Uterus (tissue), 4 donors: ENCODE data around the gene PRRX2. TPM values are rescaled to one million over a fixed set of nuclear protein-coding genes. Genes with fewer than 3 reads are reported as not detected.
A peak's percentile ranks its signal among the peaks of the same experiment; 100 is the strongest.

Experiments used
- DNase-seq, 2 donors: peaks; one replicate each; pipeline ENCODE4 v3.0.0-alpha.2; 2019 to 2020
- H3K27ac ChIP-seq, 2 donors: fragments of 200-600 bp; sonication (generic); 1 replicate in 1 of 2; 2 replicates in 1 of 2; pipeline ENCODE4 v1.5.1; 2016 to 2018
- H3K27me3 ChIP-seq, 2 donors: fragments of 200-600 bp; sonication (generic); one replicate each; pipeline ENCODE4 v1.5.1; 2018 to 2019; ENCODE audit warnings: control low read depth in 1 of 2
- H3K36me3 ChIP-seq, 2 donors: fragments of 200-600 bp; sonication (generic); one replicate each; pipeline ENCODE4 v1.5.1; 2019; ENCODE audit warnings: control low read depth in 1 of 2
- H3K4me1 ChIP-seq, 2 donors: fragments of 200-600 bp; sonication (generic); one replicate each; pipeline ENCODE4 v1.5.1; 2018 to 2019; ENCODE audit warnings: control low read depth in 1 of 2
- H3K4me3 ChIP-seq, 2 donors: fragments of 200-600 bp; sonication (generic); 1 replicate in 1 of 2; 2 replicates in 1 of 2; pipeline ENCODE4 v1.5.1; 2018 to 2019; ENCODE audit warnings: mild to moderate bottlenecking in 1 of 2
- H3K9me3 ChIP-seq, 2 donors: fragments of 200-600 bp; sonication (generic); one replicate each; pipeline ENCODE4 v1.5.1; 2019; ENCODE audit warnings: control low read depth in 1 of 2
- CTCF ChIP-seq, 4 experiments: fragments of 200-600 bp in 2 of 4; fragments of 450-650 bp in 2 of 4; sonication (generic) in 2 of 4; IDR thresholded peaks; one replicate each; pipeline ENCODE4 v1.5.1; 2016 to 2019; ENCODE audit warnings: antibody characterized with exemption in 4 of 4, mild to moderate bottlenecking in 2 of 4, moderate library complexity in 1 of 4
- POLR2A ChIP-seq, 2 donors: fragments of 450-650 bp; IDR thresholded peaks; one replicate each; pipeline ENCODE4 v1.6.1; 2016; ENCODE audit warnings: antibody characterized with exemption in 2 of 2, mild to moderate bottlenecking in 1 of 2, moderate library complexity in 1 of 2
- intact Hi-C: fragments of 100-400 bp; cut with DNase I; formaldehyde crosslinking; loops from one replicate; pipeline ENCODE4 v1.15.1; 2023; ENCODE audit warnings: low total_unique reads
- total RNA-seq, 4 donors: library from RNA; depleted of rRNA in 3 of 4; stranded (reverse); fragments of >200 nt in 3 of 4; gene quantifications; one replicate each; pipeline versions ENCODE4 v1.1.0 to v1.2.4, GENCODE V29; 2014 to 2023
- donor health status: DM: yes; HTN: yes; CAD: no.

The PRRX2 gene
- total RNA-seq, 4 donors from 2014 or later = 3.5 to 5.5 TPM; not detected in 2

GRCh38 chr9:129709438-129710168 is 44.2 kb downstream of the PRRX2 start:
- no peaks in the 10 kb centered on the region for H3K9me3 ChIP-seq
- no peak overlapping the region for H3K27ac ChIP-seq
- no peaks in the 10 kb centered on the region for H3K36me3 ChIP-seq
- TF ChIP-seq POLR2A (IDR thresholded peaks at IDR 0.05) (no peak), CTCF (IDR thresholded peaks at IDR 0.05) (no peak)
- H3K4me3 ChIP-seq = no peak overlapping the region
- no peak for DNase-seq
- H3K27me3 ChIP-seq = no peaks in the 10 kb centered on the region
- intact Hi-C loops = no loop called here
- peaks cover 0 to 4% of the 10 kb centered on the region in 2 donors for H3K4me1 ChIP-seq

- no peak overlapping the region for H3K27ac ChIP-seq
- TF ChIP-seq CTCF (IDR thresholded peaks at IDR 0.05) (no peak), POLR2A (IDR thresholded peaks at IDR 0.05) (no peak)
- no peaks in the 10 kb centered on the region for H3K27me3 ChIP-seq
- H3K4me3 ChIP-seq = no peak overlapping the region
- intact Hi-C loops = no loop called here
- H3K36me3 ChIP-seq = no peaks in the 10 kb centered on the region
- no peaks in the 10 kb centered on the region for H3K9me3 ChIP-seq
- no peak for DNase-seq
- peaks cover 0 to 4% of the 10 kb centered on the region in 2 donors for H3K4me1 ChIP-seq
These were observed 44.7 kb downstream of the PRRX2 start for GRCh38 chr9:129710169-129710453.

GRCh38 chr9:129712634-129713401 is 47.4 kb downstream of the PRRX2 start:
- intact Hi-C loops = no loop called here
- no peaks in the 10 kb centered on the region for H3K36me3 ChIP-seq
- DNase-seq = no peak
- H3K4me3 ChIP-seq = no peak overlapping the region
- peaks cover 0 to 4% of the 10 kb centered on the region in 2 donors for H3K4me1 ChIP-seq
- H3K27ac ChIP-seq = peak overlapping the region; percentile 72 to 74
- no peaks in the 10 kb centered on the region for H3K9me3 ChIP-seq
- no peaks in the 10 kb centered on the region for H3K27me3 ChIP-seq
- TF ChIP-seq CTCF (IDR thresholded peaks at IDR 0.05) (no peak), POLR2A (IDR thresholded peaks at IDR 0.05) (no peak)

GRCh38 chr9:129713402-129713679 is 47.9 kb downstream of the PRRX2 start:
- Histone ChIP-seq H3K4me3 (no peak overlapping the region), H3K36me3 (no peaks in the 10 kb centered on the region), H3K27ac (peak overlapping the region; percentile 72 to 74), H3K4me1 (peaks cover 0 to 4% of the 10 kb centered on the region in 2 donors), H3K9me3 (no peaks in the 10 kb centered on the region), H3K27me3 (no peaks in the 10 kb centered on the region)
- DNase-seq = no peak
- TF ChIP-seq POLR2A (IDR thresholded peaks at IDR 0.05) (no peak), CTCF (IDR thresholded peaks at IDR 0.05) (no peak)
- intact Hi-C loops = no loop called here

GRCh38 chr9:129714511-129715061 is 49.1 kb downstream of the PRRX2 start:
- Histone ChIP-seq H3K4me1 (peaks cover 0 to 4% of the 10 kb centered on the region in 2 donors), H3K27ac (no peak overlapping the region), H3K36me3 (no peaks in the 10 kb centered on the region), H3K9me3 (no peaks in the 10 kb centered on the region), H3K4me3 (no peak overlapping the region), H3K27me3 (no peaks in the 10 kb centered on the region)
- TF ChIP-seq POLR2A (IDR thresholded peaks at IDR 0.05) (no peak), CTCF (IDR thresholded peaks at IDR 0.05) (no peak)
- intact Hi-C loops = no loop called here
- no peak for DNase-seq
